GM12874 (cell line): ENCODE measurements around the gene FAM184B.

Source experiments
- TF ChIP-seq, protein P1 (sequence below): IDR thresholded peaks from 2 replicates; pipeline ENCODE4 v1.5.1; 2011; ENCODE audit warnings: low read depth, mild to moderate bottlenecking, control low read depth, low read length, moderate library complexity; ENCODE audit not compliant: insufficient read depth

FAM184B gene

DNA sequence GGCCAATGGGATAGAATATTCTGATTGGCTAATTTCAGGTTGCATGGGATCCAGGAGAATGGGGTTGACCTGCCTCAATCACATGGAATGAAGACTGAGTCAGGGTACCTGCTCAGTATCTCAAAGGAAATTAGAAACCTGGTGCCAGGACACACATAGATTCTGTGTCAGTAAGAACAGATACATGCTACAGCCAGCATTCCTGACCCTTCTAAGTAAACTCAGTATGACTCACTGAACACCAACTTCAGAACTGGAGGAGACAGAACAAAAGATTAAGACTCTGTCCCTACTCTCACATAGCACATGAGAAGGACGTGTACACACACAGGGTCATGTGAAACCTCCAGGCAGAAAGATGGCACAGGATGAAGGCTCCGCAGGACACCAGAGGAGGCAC is 54.5 kb downstream of the FAM184B start:
- TF ChIP-seq, protein P1, sequence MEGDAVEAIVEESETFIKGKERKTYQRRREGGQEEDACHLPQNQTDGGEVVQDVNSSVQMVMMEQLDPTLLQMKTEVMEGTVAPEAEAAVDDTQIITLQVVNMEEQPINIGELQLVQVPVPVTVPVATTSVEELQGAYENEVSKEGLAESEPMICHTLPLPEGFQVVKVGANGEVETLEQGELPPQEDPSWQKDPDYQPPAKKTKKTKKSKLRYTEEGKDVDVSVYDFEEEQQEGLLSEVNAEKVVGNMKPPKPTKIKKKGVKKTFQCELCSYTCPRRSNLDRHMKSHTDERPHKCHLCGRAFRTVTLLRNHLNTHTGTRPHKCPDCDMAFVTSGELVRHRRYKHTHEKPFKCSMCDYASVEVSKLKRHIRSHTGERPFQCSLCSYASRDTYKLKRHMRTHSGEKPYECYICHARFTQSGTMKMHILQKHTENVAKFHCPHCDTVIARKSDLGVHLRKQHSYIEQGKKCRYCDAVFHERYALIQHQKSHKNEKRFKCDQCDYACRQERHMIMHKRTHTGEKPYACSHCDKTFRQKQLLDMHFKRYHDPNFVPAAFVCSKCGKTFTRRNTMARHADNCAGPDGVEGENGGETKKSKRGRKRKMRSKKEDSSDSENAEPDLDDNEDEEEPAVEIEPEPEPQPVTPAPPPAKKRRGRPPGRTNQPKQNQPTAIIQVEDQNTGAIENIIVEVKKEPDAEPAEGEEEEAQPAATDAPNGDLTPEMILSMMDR: no peak

DNA sequence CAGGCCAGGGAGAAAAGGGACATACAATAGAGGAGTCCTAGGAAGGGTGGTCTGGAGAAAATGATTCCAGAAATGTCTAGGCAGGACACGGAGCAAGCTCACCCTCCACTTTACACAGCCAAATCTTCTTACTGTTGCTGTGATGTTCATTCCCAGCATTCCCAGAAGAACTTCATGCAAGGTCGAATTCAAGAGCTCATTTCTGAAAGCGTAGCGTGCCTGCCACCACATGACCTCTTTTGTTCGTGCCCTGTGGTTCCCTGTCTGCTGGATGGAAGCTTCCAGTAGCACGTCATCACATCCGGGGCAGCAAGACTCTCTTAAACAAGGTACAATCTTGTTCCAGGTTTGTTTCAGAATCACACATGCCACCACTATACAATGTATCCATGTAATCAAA is 57.8 kb downstream of the FAM184B start:
- TF ChIP-seq, protein P1: no peak

DNA sequence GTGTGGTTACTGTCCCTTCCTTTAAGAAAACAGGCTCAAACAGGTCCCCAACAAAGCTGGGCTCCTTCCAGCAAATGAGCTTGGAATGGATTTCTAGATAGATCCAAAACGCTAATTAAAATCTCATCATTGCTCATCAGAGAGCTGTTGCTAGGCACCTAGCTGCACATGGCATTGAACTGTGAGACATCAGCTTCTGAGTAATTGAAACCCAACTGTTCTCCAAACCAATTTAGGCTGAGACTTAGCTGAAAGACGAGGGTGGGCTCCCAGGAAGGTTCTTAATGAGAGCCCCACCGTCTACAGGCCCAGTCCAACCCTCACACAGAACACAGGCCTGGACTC is 59.1 kb downstream of the FAM184B start:
- TF ChIP-seq, protein P1: no peak

DNA sequence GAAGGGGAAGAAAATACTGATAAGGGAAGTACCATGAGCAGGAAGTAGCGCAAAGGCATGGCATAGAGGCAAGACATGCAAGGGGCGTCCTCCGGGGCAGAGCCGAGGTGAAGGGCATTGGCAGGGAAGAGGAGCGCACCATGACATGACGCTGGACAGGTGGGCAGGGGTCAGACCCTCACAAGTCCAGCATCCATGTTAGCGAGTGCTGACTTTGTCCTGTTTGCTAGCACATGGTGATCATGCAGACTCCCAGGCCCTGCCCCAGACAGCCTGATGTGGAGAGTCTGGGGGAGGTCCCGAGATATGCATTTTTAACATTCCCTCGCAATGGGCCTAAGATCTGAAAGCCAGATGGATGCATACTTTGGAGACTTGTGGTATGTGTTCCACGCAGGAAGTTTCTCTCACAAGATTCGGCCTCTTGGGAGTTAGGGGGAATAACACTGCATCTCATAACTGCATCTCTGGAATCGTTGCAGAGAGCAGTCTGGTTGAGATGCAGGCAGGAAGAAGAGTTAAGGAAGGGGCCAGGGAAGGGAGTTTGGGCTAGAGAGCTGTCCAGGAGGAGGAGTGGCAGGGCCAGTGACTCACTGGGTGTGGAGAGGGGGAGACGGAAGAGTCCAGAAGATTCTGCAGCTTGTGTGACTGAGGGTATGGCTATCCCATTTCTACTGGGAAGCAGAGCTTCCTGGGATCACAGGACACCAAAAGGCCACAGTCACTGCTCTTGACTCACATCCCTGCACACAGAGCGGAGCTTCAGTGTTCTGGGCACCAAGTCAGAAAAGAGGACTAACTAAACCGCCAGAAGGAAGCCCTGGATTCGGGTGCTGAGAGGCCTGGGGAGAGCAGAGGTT is 59.7 kb downstream of the FAM184B start:
- TF ChIP-seq, protein P1: no peak

DNA sequence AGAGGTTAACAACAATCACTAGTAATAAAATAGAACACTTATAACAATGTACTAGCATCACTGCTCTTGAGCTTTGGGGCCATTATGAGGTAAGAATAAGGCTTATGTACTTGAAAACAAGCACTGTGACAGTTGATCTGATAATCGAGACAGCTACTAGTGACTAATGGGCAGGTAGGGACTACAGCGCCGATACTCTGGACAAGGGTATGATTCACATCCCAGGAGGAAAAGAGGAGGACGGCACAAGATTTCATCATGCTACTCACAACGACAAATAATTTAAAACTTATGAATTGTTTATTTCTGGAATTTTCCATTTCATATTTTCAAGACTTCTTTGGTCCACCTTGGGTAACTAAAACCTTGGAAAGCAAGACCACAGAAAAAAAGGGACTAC is 62.3 kb downstream of the FAM184B start:
- TF ChIP-seq, protein P1: no peak

DNA sequence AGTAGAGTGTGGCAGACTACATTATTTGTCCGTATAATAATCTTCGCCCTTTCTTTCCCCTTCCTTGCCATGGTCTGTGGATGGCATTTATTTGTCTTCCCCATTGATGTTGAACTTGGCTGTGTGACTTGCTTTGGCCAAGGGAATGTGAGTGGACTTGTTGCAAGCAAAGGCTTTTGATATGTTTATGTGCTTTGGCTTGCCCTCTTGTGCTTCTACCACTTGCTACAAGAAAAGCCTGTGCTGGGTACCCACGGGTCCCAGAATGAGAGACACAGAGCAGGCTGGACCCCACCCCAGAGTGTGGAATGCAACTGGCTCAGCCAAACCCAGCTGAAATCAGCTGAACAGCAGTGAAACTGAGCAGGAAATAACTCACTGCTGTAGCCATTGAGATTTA is 63.0 kb downstream of the FAM184B start:
- TF ChIP-seq, protein P1: no peak

DNA sequence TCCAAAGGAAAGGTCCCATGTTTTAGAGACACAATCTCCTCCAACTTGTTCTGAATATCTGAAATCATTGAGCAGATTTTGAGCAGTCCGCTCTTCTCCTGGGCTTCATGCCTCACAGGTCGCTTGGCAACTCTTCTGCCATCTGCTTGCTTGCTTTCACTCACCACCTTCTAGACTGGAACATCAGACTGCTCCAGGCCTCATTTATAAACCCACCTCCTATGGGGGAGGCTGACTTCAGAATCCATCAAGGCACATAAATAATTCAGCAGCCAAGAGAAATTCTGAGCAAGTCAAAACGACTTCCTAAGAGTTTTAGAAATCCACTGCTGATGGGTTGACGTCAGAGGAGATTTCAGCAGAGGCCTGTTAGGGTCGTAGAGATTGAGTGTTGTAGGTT is 64.1 kb downstream of the FAM184B start:
- TF ChIP-seq, protein P1: no peak
